Spleen (tissue), 11 donors: ENCODE measurements around the gene CEP72. TPM values are rescaled to one million over a fixed set of nuclear protein-coding genes. Genes with fewer than 3 reads are reported as not detected.
"Not testable (repeated sequence)": the region's sequence is repeated elsewhere in the genome, so short reads cannot be mapped to it uniquely, and the experiment has no call there.

Source experiments
- DNase-seq: peaks from one replicate; pipeline ENCODE4 v3.0.0-alpha.2; 2020
- H3K27ac ChIP-seq, 8 donors: fragments of 200-600 bp; sonication (generic) in 7 of 8; 1 replicate in 4 of 8; 2 replicates in 4 of 8; pipeline versions ENCODE4 v1.5.0 to v1.8.0; 2016 to 2021; ENCODE audit warnings: inconsistent platforms in 4 of 8, mild to moderate bottlenecking in 4 of 8, moderate library complexity in 1 of 8
- H3K27me3 ChIP-seq, 7 donors: fragments of 200-600 bp; sonication (generic) in 6 of 7; replicated peaks in 1 of 7; 1 replicate in 4 of 7; 2 replicates in 3 of 7; pipeline versions ENCODE4 v1.5.0 to v1.8.0; 2016 to 2021; ENCODE audit warnings: inconsistent platforms in 3 of 7, mild to moderate bottlenecking in 1 of 7
- H3K36me3 ChIP-seq, 6 donors: fragments of 200-600 bp; sonication (generic) in 5 of 6; 1 replicate in 4 of 6; 2 replicates in 2 of 6; pipeline versions ENCODE4 v1.5.0 to v1.8.0; 2016 to 2021; ENCODE audit warnings: inconsistent platforms in 2 of 6
- H3K4me1 ChIP-seq, 6 donors: fragments of 200-600 bp; sonication (generic) in 5 of 6; 1 replicate in 3 of 6; 2 replicates in 3 of 6; pipeline versions ENCODE4 v1.5.0 to v1.8.0; 2016 to 2021; ENCODE audit warnings: inconsistent platforms in 3 of 6
- H3K4me3 ChIP-seq, 8 donors: fragments of 200-600 bp; sonication (generic) in 7 of 8; 1 replicate in 4 of 8; 2 replicates in 4 of 8; pipeline versions ENCODE4 v1.5.0 to v1.8.0; 2016 to 2021; ENCODE audit warnings: inconsistent platforms in 4 of 8, mild to moderate bottlenecking in 4 of 8, moderate library complexity in 2 of 8
- H3K9me3 ChIP-seq, 8 donors: fragments of 200-600 bp; sonication (generic) in 7 of 8; 1 replicate in 4 of 8; 2 replicates in 4 of 8; pipeline versions ENCODE4 v1.5.0 to v1.8.0; 2016 to 2021; ENCODE audit warnings: inconsistent platforms in 4 of 8
- POLR2A ChIP-seq, 3 donors: fragments of 450-650 bp; IDR thresholded peaks; one replicate each; pipeline ENCODE4 v1.5.1; 2017; ENCODE audit warnings: antibody characterized with exemption in 3 of 3, mild to moderate bottlenecking in 1 of 3
- POLR2AphosphoS5 ChIP-seq, 3 donors: sonication (generic); formaldehyde crosslinking; IDR thresholded peaks; one replicate each; pipeline ENCODE4 v1.5.1; 2017; ENCODE audit warnings: antibody characterized with exemption in 3 of 3
- WGBS, 5 donors: extraction: QIAGEN DNeasy Blood & Tissue Kit in 3 of 5; methylation state at CpG; one replicate each; pipeline versions ENCODE4 v1.1.5 to v1.1.7; 2013 to 2018; 5-methylcytosine and 5-hydroxymethylcytosine counted together
- intact Hi-C: fragments of 100-400 bp; cut with DNase I; formaldehyde crosslinking; loops from one replicate; pipeline ENCODE4 v1.15.0; 2023; ENCODE audit warnings: low total_unique reads
- polyA plus RNA-seq, 3 donors: library from polyadenylated mRNA; stranded (reverse); fragments of 200-250 nt; gene quantifications; one replicate each; pipeline ENCODE4 v1.2.1, GENCODE V29; 2013
- total RNA-seq, 7 donors: library from RNA; depleted of rRNA in 3 of 7; stranded (reverse); fragments of >200 nt in 3 of 7; fragmentation: NEBNext Ultra II Directional in 4 of 7; extraction: Animal tissue kit (Norgen Biotek cat#: 25700) in 4 of 7; gene quantifications; one replicate each; pipeline versions ENCODE4 v1.1.0 to v1.2.1, GENCODE V29; 2016 to 2021
- TF ChIP-seq, protein P1 (sequence below), 11 experiments: fragments of 200-600 bp in 7 of 11; fragments of 450-650 bp in 4 of 11; sonication (generic) in 4 of 11; IDR thresholded peaks in 8 of 11; conservative IDR thresholded peaks in 3 of 11; 1 replicate in 7 of 11; 2 replicates in 4 of 11; pipeline versions ENCODE4 v1.4.0 to v1.8.0; 2016 to 2021; ENCODE audit warnings: antibody characterized with exemption in 11 of 11, inconsistent platforms in 4 of 11, mild to moderate bottlenecking in 1 of 11
- donor health status: healthy with polysubstance abuse.
- donor health status: DM: no; HTN: no; CAD: no; lungs with moderate emphysema.
- donor health status: DM: no; HTN: no; CAD: no.
- donor health status: Bipolar disorder and iron deficiency.
- donor health status: healthy.
- donor health status: DM: no; HTN: no; CAD: no.
- donor health status: DM: yes; HTN: yes; CAD: no.

Gene CEP72
- total and polyA plus RNA-seq, 10 donors, result 2.1 to 13.1 (median 9.0) TPM

GRCh38 chr5:625516-625915 is 13.4 kb downstream of the CEP72 start:
- no peaks in the 10 kb centered on the region for H3K27me3 ChIP-seq
- H3K36me3 ChIP-seq, result peaks cover 0 to 86% (median 31%) of the 10 kb centered on the region in 6 donors
- DNase-seq, result peak; percentile 64
- 96 to 99% (median 96%) methylated on average over 16 of the region's 16 CpGs for WGBS, 5 donors
- intact Hi-C loops, result no loop called here
- no peak overlapping the region for H3K27ac ChIP-seq
- no peak overlapping the region for H3K4me3 ChIP-seq
- H3K9me3 ChIP-seq, result no peaks in the 10 kb centered on the region
- H3K4me1 ChIP-seq, result no peaks in the 10 kb centered on the region
- no peak for TF ChIP-seq POLR2A (IDR thresholded peaks at IDR 0.05)
- TF ChIP-seq POLR2AphosphoS5 (IDR thresholded peaks at IDR 0.05), result no peak
- TF ChIP-seq, protein P1, sequence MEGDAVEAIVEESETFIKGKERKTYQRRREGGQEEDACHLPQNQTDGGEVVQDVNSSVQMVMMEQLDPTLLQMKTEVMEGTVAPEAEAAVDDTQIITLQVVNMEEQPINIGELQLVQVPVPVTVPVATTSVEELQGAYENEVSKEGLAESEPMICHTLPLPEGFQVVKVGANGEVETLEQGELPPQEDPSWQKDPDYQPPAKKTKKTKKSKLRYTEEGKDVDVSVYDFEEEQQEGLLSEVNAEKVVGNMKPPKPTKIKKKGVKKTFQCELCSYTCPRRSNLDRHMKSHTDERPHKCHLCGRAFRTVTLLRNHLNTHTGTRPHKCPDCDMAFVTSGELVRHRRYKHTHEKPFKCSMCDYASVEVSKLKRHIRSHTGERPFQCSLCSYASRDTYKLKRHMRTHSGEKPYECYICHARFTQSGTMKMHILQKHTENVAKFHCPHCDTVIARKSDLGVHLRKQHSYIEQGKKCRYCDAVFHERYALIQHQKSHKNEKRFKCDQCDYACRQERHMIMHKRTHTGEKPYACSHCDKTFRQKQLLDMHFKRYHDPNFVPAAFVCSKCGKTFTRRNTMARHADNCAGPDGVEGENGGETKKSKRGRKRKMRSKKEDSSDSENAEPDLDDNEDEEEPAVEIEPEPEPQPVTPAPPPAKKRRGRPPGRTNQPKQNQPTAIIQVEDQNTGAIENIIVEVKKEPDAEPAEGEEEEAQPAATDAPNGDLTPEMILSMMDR (IDR thresholded peaks at IDR 0.05 in 8 of 11, conservative IDR thresholded peaks at IDR 0.05 in 3 of 11), result no peak

GRCh38 chr5:626850-627249 is 14.7 kb downstream of the CEP72 start:
- Histone ChIP-seq H3K4me3 (no peak overlapping the region), H3K36me3 (peaks cover 0 to 72% (median 19%) of the 10 kb centered on the region in 6 donors), H3K27me3 (no peaks in the 10 kb centered on the region), H3K9me3 (no peaks in the 10 kb centered on the region), H3K27ac (no peak overlapping the region), H3K4me1 (no peaks in the 10 kb centered on the region)
- DNase-seq, result no peak
- 85 to 92% (median 91%) methylated on average over 3 of the region's 3 CpGs for WGBS, 5 donors
- no peak for TF ChIP-seq POLR2A (IDR thresholded peaks at IDR 0.05)
- no peak for TF ChIP-seq POLR2AphosphoS5 (IDR thresholded peaks at IDR 0.05)
- TF ChIP-seq, protein P1 (IDR thresholded peaks at IDR 0.05 in 8 of 11, conservative IDR thresholded peaks at IDR 0.05 in 3 of 11), result no peak
- intact Hi-C loops, result no loop called here

GRCh38 chr5:627840-628239 is 15.7 kb downstream of the CEP72 start:
- H3K4me1 ChIP-seq, result no peaks in the 10 kb centered on the region
- no peaks in the 10 kb centered on the region for H3K27me3 ChIP-seq
- TF ChIP-seq POLR2AphosphoS5 (IDR thresholded peaks at IDR 0.05), result no peak
- TF ChIP-seq POLR2A (IDR thresholded peaks at IDR 0.05), result no peak
- TF ChIP-seq, protein P1 (IDR thresholded peaks at IDR 0.05 in 8 of 11, conservative IDR thresholded peaks at IDR 0.05 in 3 of 11), result no peak
- peak; percentile 50 for DNase-seq
- intact Hi-C loops, result no loop called here
- WGBS, 5 donors, result 95 to 97% (median 96%) methylated on average over 24 of the region's 24 CpGs
- no peak overlapping the region for H3K4me3 ChIP-seq
- H3K27ac ChIP-seq, result no peak overlapping the region
- peaks cover 0 to 63% (median 18%) of the 10 kb centered on the region in 6 donors for H3K36me3 ChIP-seq
- no peaks in the 10 kb centered on the region for H3K9me3 ChIP-seq

GRCh38 chr5:628351-629205 is 16.4 kb downstream of the CEP72 start:
- intact Hi-C loops, H3K9me3 ChIP-seq, H3K4me1 ChIP-seq, H3K27me3 ChIP-seq, H3K27ac ChIP-seq, H3K4me3 ChIP-seq: not testable (repeated sequence)
- peaks cover 0 to 58% (median 19%) of the 10 kb centered on the region in 6 donors for H3K36me3 ChIP-seq
- WGBS, 5 donors, result 76 to 86% (median 83%) methylated on average over 16 to 21 of the region's 21 CpGs
- DNase-seq, result peak; percentile 46
